WTC11 (cell line): Measurements from ENCODE around the gene MIGA1. TPM values are rescaled to one million over a fixed set of nuclear protein-coding genes. Genes with fewer than 3 reads are reported as not detected.

Experiments used
- ATAC-seq: fragments of 200-7000 bp; cut with Tn5 transposase; 2 replicates; pipeline ENCODE4 v1.10.0; 2021; ENCODE audit warnings: mild to moderate bottlenecking, moderate library complexity
- CTCF ChIA-PET: fragments of 300-600 bp; sonication (Branson Sonifier 250); formaldehyde crosslinking; loops from one replicate; lab custom pipeline; 2021; ENCODE audit warnings: antibody characterized with exemption; lab: Charles Lee
- POLR2A ChIA-PET: fragments of 350-600 bp; sonication (Branson Sonifier 250); formaldehyde crosslinking; loops from one replicate; lab custom pipeline; 2021; ENCODE audit warnings: antibody characterized with exemption; lab: Charles Lee
- DNase-seq: peaks from one replicate; pipeline ENCODE4 v3.0.0; 2021; ENCODE audit warnings: low spot score
- H3K27ac Mint-ChIP-seq: 2 replicates; pipeline ENCODE4 v1.8.0; 2021; ENCODE audit warnings: mixed read lengths
- H3K27me3 Mint-ChIP-seq: 2 replicates; pipeline ENCODE4 v1.8.0; 2021; ENCODE audit warnings: low read depth, mild to moderate bottlenecking, moderate library complexity, mixed read lengths
- H3K36me3 Mint-ChIP-seq: 2 replicates; pipeline ENCODE4 v1.8.0; 2021; ENCODE audit warnings: mixed read lengths
- H3K4me1 Mint-ChIP-seq: 2 replicates; pipeline ENCODE4 v1.8.0; 2022; ENCODE audit warnings: mixed read lengths
- H3K4me3 Mint-ChIP-seq: 2 replicates; pipeline ENCODE4 v1.8.0; 2021; ENCODE audit warnings: mild to moderate bottlenecking, moderate library complexity, mixed read lengths
- H3K9me3 Mint-ChIP-seq: 2 replicates; pipeline ENCODE4 v1.8.0; 2021; ENCODE audit warnings: mixed read lengths
- CREB1 ChIP-seq: sonication (generic); formaldehyde crosslinking; IDR thresholded peaks from 2 replicates; pipeline ENCODE4 v1.8.0; 2023; ENCODE audit warnings: mild to moderate bottlenecking, missing genetic modification reagents
- ERG ChIP-seq: fragments of 250-450 bp; sonication (Bioruptor Pico); IDR thresholded peaks from 2 replicates; pipeline ENCODE4 v1.8.0; 2021; ENCODE audit warnings: mild to moderate bottlenecking
- ETV6 ChIP-seq: sonication (generic); formaldehyde crosslinking; IDR thresholded peaks from 2 replicates; pipeline ENCODE4 v1.8.1; 2022; ENCODE audit warnings: mild to moderate bottlenecking, missing genetic modification reagents
- GTF2I ChIP-seq: fragments of 250-450 bp; sonication (Bioruptor Pico); conservative IDR thresholded peaks from 2 replicates; pipeline ENCODE4 v1.4.0; 2021; ENCODE audit warnings: mild to moderate bottlenecking
- HMGA2 ChIP-seq: fragments of 250-450 bp; sonication (Bioruptor Pico); IDR thresholded peaks from 2 replicates; pipeline ENCODE4 v1.4.0; 2021; ENCODE audit warnings: mild to moderate bottlenecking, moderate library complexity
- PRDM15 ChIP-seq: sonication (generic); formaldehyde crosslinking; IDR thresholded peaks from 2 replicates; pipeline ENCODE4 v1.8.0; 2022; ENCODE audit warnings: missing genetic modification reagents
- ZNF138 ChIP-seq: sonication (generic); formaldehyde crosslinking; conservative IDR thresholded peaks from 2 replicates; pipeline ENCODE4 v1.8.1; 2022; ENCODE audit warnings: mild to moderate bottlenecking, moderate library complexity, missing genetic modification reagents
- total RNA-seq: library from RNA; stranded (reverse); gene quantifications from 3 replicates; pipeline ENCODE4 v1.2.3, GENCODE V29; 2021
- TF ChIP-seq, protein P1 (sequence below): fragments of 250-450 bp; sonication (Bioruptor Pico); IDR thresholded peaks from 2 replicates; pipeline ENCODE4 v1.9.0; 2021; ENCODE audit warnings: mild to moderate bottlenecking
- TF ChIP-seq, protein P2 (sequence below): fragments of 200-600 bp; IDR thresholded peaks from 2 replicates; pipeline ENCODE4 v1.8.0; 2022; ENCODE audit warnings: antibody characterized with exemption

Gene MIGA1
- total RNA-seq, 1 experiment from 2014 or later = 6.2 TPM

GRCh38 chr1:77899647-77900320 is 120.3 kb downstream of the MIGA1 start:
- no peaks in the 10 kb centered on the region for H3K36me3 Mint-ChIP-seq
- peaks cover 3% of the 10 kb centered on the region for H3K9me3 Mint-ChIP-seq
- no peak overlapping the region for H3K4me3 Mint-ChIP-seq
- no peaks in the 10 kb centered on the region for H3K27me3 Mint-ChIP-seq
- CTCF ChIA-PET = interaction anchor here (0.5 to 2.0 kb wide), 8 partner anchors 10 to 127 kb away, joined by 3 to 11 read pairs (median 4); partner anchors contain the start of genes MIGA1 and NEXN
- no peaks in the 10 kb centered on the region for H3K4me1 Mint-ChIP-seq
- ATAC-seq = no peak
- H3K27ac Mint-ChIP-seq = no peak overlapping the region
- POLR2A ChIA-PET = interaction anchor here (0.5 kb wide), 1 partner anchor 194 kb away, joined by 3 read pairs; no protein-coding TSS in a partner anchor
- DNase-seq = no peak
- TF ChIP-seq HMGA2 (CRISPR knock-in tag) (peak; percentile 76), PRDM15 (CRISPR knock-in tag) (no peak)
- TF ChIP-seq, protein P1, sequence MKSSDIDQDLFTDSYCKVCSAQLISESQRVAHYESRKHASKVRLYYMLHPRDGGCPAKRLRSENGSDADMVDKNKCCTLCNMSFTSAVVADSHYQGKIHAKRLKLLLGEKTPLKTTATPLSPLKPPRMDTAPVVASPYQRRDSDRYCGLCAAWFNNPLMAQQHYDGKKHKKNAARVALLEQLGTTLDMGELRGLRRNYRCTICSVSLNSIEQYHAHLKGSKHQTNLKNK (CRISPR knock-in tag) = no peak

- TF ChIP-seq, protein P2, sequence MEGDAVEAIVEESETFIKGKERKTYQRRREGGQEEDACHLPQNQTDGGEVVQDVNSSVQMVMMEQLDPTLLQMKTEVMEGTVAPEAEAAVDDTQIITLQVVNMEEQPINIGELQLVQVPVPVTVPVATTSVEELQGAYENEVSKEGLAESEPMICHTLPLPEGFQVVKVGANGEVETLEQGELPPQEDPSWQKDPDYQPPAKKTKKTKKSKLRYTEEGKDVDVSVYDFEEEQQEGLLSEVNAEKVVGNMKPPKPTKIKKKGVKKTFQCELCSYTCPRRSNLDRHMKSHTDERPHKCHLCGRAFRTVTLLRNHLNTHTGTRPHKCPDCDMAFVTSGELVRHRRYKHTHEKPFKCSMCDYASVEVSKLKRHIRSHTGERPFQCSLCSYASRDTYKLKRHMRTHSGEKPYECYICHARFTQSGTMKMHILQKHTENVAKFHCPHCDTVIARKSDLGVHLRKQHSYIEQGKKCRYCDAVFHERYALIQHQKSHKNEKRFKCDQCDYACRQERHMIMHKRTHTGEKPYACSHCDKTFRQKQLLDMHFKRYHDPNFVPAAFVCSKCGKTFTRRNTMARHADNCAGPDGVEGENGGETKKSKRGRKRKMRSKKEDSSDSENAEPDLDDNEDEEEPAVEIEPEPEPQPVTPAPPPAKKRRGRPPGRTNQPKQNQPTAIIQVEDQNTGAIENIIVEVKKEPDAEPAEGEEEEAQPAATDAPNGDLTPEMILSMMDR = peak; percentile 28; the same call in 1 of the 2 replicates
- no peak for TF ChIP-seq GTF2I (CRISPR knock-in tag)
- no peak overlapping the region for H3K4me3 Mint-ChIP-seq
- ATAC-seq (peak; percentile 87), DNase-seq (peak; percentile 19)
- no peaks in the 10 kb centered on the region for H3K27me3 Mint-ChIP-seq
- H3K36me3 Mint-ChIP-seq = no peaks in the 10 kb centered on the region
- ChIA-PET CTCF (interaction anchor here (0.6 to 2.0 kb wide), 9 partner anchors 9 to 214 kb away, joined by 3 to 11 read pairs (median 4); partner anchors contain the start of genes MIGA1 and NEXN), POLR2A (no interaction called here)
- peaks cover 3% of the 10 kb centered on the region for H3K9me3 Mint-ChIP-seq
- no peak overlapping the region for H3K27ac Mint-ChIP-seq
- no peaks in the 10 kb centered on the region for H3K4me1 Mint-ChIP-seq
These were observed 121.3 kb downstream of the MIGA1 start for GRCh38 chr1:77900687-77901293.

DNA sequence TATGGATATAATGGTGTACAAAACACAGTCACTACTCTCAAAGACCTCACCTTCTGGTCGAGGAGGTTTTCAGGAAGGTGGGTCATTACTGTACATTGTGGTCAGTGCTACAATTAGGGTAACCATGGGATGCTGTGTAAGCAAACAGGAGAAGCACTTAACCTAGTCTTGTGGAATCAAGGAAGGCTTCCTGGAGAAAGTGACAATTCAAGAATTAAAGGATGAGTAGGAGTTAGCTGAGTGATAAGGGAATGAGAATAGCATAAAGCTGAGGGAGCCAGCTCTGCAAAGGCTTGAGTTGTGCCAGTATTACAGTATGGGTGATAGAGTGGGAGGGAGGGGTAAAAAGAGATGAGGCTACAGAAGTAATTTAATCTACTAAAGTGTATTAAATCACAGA is 126.2 kb downstream of the MIGA1 start:
- ATAC-seq (no peak), DNase-seq (no peak)
- no peak overlapping the region for H3K27ac Mint-ChIP-seq
- H3K9me3 Mint-ChIP-seq = no peaks in the 10 kb centered on the region
- H3K36me3 Mint-ChIP-seq = no peaks in the 10 kb centered on the region
- POLR2A ChIA-PET = no interaction called here
- CTCF ChIA-PET = interaction anchor here (0.6 kb wide), 2 partner anchors 64 to 200 kb away, joined by 3 to 4 read pairs; no protein-coding TSS in a partner anchor
- no peaks in the 10 kb centered on the region for H3K27me3 Mint-ChIP-seq
- no peaks in the 10 kb centered on the region for H3K4me1 Mint-ChIP-seq
- TF ChIP-seq CREB1 (no peak), ETV6 (CRISPR knock-in tag) (no peak)
- no peak overlapping the region for H3K4me3 Mint-ChIP-seq

- no peaks in the 10 kb centered on the region for H3K4me1 Mint-ChIP-seq
- ChIA-PET POLR2A (no interaction called here), CTCF (interaction anchor here (0.6 kb wide), 2 partner anchors 64 to 199 kb away, joined by 3 to 4 read pairs; no protein-coding TSS in a partner anchor)
- no peak for DNase-seq
- H3K27ac Mint-ChIP-seq = no peak overlapping the region
- no peaks in the 10 kb centered on the region for H3K9me3 Mint-ChIP-seq
- ATAC-seq = no peak
- no peak overlapping the region for H3K4me3 Mint-ChIP-seq
- TF ChIP-seq ZNF138 (CRISPR knock-in tag) = no peak
- no peak for TF ChIP-seq ERG (CRISPR knock-in tag)
- H3K36me3 Mint-ChIP-seq = no peaks in the 10 kb centered on the region
- H3K27me3 Mint-ChIP-seq = no peaks in the 10 kb centered on the region
These were observed 126.6 kb downstream of the MIGA1 start for GRCh38 chr1:77906019-77906545.
